ENCODE data around the gene SYT15.

The SYT15 gene

DNA sequence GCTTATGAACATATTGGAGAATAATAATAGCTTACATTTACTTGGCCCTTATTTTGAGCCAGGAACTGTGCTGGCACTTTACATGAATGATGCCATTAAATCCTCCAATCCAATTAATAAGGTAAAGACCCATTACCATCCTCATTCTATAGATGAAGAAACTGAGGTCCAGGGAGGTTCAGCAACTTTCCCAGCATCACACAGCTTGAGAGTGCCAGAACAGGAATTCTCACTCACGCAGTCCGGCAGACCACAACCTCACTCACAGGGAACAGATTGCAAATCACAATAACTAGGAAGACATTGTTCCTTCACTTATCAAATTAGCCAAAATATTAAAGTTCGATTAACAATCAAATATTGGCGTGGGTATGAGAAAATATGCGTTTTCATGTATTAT, 40.8 kb upstream of the SYT15 start:
- H3K4me3 ChIP-seq (ENCODE audit: low read depth, low read length) = no peak overlapping the region
- TF ChIP-seq, protein P1, sequence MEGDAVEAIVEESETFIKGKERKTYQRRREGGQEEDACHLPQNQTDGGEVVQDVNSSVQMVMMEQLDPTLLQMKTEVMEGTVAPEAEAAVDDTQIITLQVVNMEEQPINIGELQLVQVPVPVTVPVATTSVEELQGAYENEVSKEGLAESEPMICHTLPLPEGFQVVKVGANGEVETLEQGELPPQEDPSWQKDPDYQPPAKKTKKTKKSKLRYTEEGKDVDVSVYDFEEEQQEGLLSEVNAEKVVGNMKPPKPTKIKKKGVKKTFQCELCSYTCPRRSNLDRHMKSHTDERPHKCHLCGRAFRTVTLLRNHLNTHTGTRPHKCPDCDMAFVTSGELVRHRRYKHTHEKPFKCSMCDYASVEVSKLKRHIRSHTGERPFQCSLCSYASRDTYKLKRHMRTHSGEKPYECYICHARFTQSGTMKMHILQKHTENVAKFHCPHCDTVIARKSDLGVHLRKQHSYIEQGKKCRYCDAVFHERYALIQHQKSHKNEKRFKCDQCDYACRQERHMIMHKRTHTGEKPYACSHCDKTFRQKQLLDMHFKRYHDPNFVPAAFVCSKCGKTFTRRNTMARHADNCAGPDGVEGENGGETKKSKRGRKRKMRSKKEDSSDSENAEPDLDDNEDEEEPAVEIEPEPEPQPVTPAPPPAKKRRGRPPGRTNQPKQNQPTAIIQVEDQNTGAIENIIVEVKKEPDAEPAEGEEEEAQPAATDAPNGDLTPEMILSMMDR (IDR thresholded peaks at IDR 0.05; ENCODE audit: low read depth, low read length) = no peak

- TF ChIP-seq, protein P1 (IDR thresholded peaks at IDR 0.05; ENCODE audit: low read depth, low read length) = no peak
- H3K4me3 ChIP-seq (ENCODE audit: low read depth, low read length) = no peak overlapping the region
These were observed 40.1 kb upstream of the SYT15 start for GRCh38 chr10:46538717-46539426.

- peak overlapping the region; percentile 14 for H3K4me3 ChIP-seq (ENCODE audit: low read depth, low read length)
- TF ChIP-seq, protein P1 (IDR thresholded peaks at IDR 0.05; ENCODE audit: low read depth, low read length) = no peak
These were observed 39.1 kb upstream of the SYT15 start for GRCh38 chr10:46539596-46540411.

GRCh38 chr10:46540412-46541016, 38.4 kb upstream of the SYT15 start:
- TF ChIP-seq, protein P1 (IDR thresholded peaks at IDR 0.05; ENCODE audit: low read depth, low read length) = no peak
- peak overlapping the region; percentile 8; the same call in 1 of the 2 replicates for H3K4me3 ChIP-seq (ENCODE audit: low read depth, low read length)

DNA sequence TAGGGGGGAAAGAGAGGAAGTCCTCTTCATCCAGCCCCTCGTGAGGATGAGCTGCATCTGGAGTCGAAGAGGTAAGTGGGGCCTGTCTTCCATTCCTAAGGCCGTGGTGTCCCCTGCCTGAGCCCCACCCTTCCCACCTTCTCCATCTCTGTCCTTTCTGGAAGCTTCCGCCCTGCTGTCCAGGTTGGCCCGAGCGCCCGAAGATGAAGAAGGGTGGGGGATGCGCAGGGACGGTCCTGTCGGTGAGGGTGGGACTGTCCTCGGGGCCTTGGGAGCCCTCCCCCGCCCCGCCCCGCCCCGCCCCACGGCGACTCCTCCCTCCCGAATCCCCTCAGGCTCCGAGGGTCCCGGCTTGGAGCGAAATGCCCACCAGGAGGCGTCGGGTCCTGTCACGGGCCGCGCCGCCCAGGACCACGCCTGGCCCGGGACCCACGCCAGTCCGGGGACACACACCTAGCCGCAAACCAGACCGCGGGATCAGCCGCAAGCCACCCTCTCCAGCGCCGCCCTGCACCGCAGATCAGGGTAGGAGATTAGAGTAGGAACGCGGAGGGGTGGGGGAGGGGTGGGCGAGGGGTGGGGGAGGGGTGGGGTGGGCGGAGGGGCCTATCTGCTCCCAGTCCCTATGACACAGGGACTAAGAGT, 37.8 kb upstream of the SYT15 start:
- H3K4me3 ChIP-seq (ENCODE audit: low read depth, low read length) = no peak overlapping the region
- TF ChIP-seq, protein P1 (IDR thresholded peaks at IDR 0.05; ENCODE audit: low read depth, low read length) = no peak

DNA sequence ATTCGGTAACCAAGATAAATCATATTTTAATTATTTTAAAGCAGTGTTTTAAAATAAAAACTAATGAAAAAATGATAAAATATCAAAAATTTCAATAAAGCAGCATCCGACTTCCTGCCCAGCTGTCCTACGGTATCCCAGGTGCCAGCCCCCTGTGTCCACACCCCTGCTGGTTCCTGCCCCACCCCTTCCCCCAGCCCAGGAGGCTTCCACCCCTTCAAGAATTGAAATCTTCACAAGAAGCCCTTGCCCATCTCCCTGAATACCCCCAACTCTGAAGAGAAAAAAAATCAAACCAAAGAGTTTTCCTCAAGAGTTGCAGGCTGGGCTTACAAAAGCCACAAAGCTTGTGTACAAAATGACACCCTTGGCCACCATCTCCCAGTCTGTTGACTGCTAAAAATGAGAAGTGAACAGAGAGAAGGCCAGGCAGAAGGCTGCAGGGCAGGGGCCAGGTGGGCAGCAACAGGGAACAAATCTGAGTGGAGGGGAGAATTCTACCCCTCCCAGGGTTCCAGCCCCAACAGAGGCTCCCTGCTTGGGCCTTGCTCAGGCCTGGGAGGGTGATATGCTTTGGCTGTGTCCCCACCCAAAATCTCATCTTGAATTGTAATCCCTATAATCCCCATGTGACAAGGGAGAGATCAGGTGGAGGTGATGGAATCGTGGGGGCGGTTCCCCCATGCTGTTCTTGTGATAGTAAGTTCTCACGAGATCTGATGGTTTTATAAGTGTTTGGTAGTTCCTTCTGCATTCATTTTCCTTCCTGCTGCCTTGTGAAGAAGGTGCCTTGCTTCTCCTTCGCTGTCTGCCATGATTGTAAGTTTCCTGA, 37.0 kb upstream of the SYT15 start:
- no peak overlapping the region for H3K4me3 ChIP-seq (ENCODE audit: low read depth, low read length)

More for the DNA sequence above, 37.0 kb upstream of the SYT15 start:
- TF ChIP-seq, protein P1 (IDR thresholded peaks at IDR 0.05; ENCODE audit: low read depth, low read length) = no peak
